Endothelial cell of umbilical vein (primary cell): Measurements from ENCODE around the gene HUWE1. TPM values are rescaled to one million over a fixed set of nuclear protein-coding genes. Genes with fewer than 3 reads are reported as not detected.
"Not testable (repeated sequence)": the region's sequence is repeated elsewhere in the genome, so short reads cannot be mapped to it uniquely, and the experiment has no call there.

Source experiments
- BruUV-seq: library from RNA; stranded (reverse); fragments of 400-500 nt; replicated peaks from 2 replicates; lab custom pipeline; 2021; lab: Mats Ljungman, UMichigan
- CTCF ChIA-PET: fragments of 300-600, 350-600 bp; sonication (Branson Sonifier 250); formaldehyde crosslinking; loops from one replicate; lab custom pipeline; 2021; ENCODE audit warnings: antibody characterized with exemption, inconsistent platforms; lab: Charles Lee
- POLR2A ChIA-PET: fragments of 300-600, 350-600 bp; sonication (Branson Sonifier 250); formaldehyde crosslinking; loops from one replicate; lab custom pipeline; 2021; ENCODE audit warnings: antibody characterized with exemption, inconsistent platforms; lab: Charles Lee
- DNase-seq: peaks from one replicate; pipeline ENCODE4 v3.0.0-alpha.2; 2011; ENCODE audit warnings: low read depth, low spot score
- FAIRE-seq: peaks from 2 replicates; lab custom pipeline; 2011; peaks lifted over from hg19 to GRCh38; lab: Jason Lieb, UNC
- H2AFZ ChIP-seq: 2 replicates; pipeline ENCODE4 v1.6.0; 2012; ENCODE audit warnings: low read depth, low read length, control low read depth, inconsistent platforms
- H3K27ac ChIP-seq: 2 replicates; pipeline ENCODE4 v1.5.1; 2011; ENCODE audit warnings: low read depth, mild to moderate bottlenecking, control low read depth, low read length, moderate library complexity; ENCODE audit not compliant: insufficient read depth
- H3K27me3 ChIP-seq, 2 experiments: 2 replicates each; pipeline versions ENCODE4 v1.6.0 to v1.6.1; 2011; ENCODE audit warnings: low read length in 2 of 2, mixed read lengths in 1 of 2; ENCODE audit not compliant: control insufficient read depth in 2 of 2, insufficient read depth in 2 of 2
- H3K36me3 ChIP-seq, 2 experiments: 2 replicates in 1 of 2; 3 replicates in 1 of 2; pipeline ENCODE4 v1.5.1; 2011; ENCODE audit warnings: low read length in 2 of 2, mild to moderate bottlenecking in 1 of 2, moderate library complexity in 1 of 2; ENCODE audit not compliant: control insufficient read depth in 2 of 2, insufficient read depth in 2 of 2; ENCODE audit errors: extremely low read depth in 1 of 2
- H3K4me1 ChIP-seq: 3 replicates; pipeline ENCODE4 v1.5.1; 2011; ENCODE audit warnings: mild to moderate bottlenecking, low read length; ENCODE audit not compliant: control insufficient read depth, insufficient read depth; ENCODE audit errors: extremely low read depth
- H3K4me2 ChIP-seq: 2 replicates; pipeline ENCODE4 v1.6.1; 2011; ENCODE audit warnings: low read length, control low read depth, mixed read lengths; ENCODE audit not compliant: insufficient read depth
- H3K4me3 ChIP-seq, 3 experiments: fragments of 200-600 bp in 1 of 3; sonication (generic), shearing (Covaris generic) in 1 of 3; replicated peaks in 1 of 3; 2 replicates each; pipeline ENCODE4 v1.5.1; 2011 to 2016; ENCODE audit warnings: control low read depth in 3 of 3, low read length in 3 of 3, mild to moderate bottlenecking in 2 of 3, inconsistent platforms in 1 of 3, low read depth in 1 of 3, moderate library complexity in 1 of 3; ENCODE audit not compliant: insufficient read depth in 1 of 3
- H3K79me2 ChIP-seq: 2 replicates; pipeline ENCODE4 v1.6.0; 2012; ENCODE audit warnings: low read length, inconsistent platforms; ENCODE audit not compliant: control insufficient read depth, insufficient read depth
- H3K9ac ChIP-seq: replicated peaks from 2 replicates; pipeline ENCODE3; 2011; ENCODE audit warnings: low read length, control low read depth; ENCODE audit not compliant: insufficient read depth; ENCODE audit errors: extremely low read depth
- H3K9me1 ChIP-seq: replicated peaks from 3 replicates; pipeline ENCODE4 v1.6.0; 2011; ENCODE audit warnings: mild to moderate bottlenecking, low read length; ENCODE audit not compliant: control insufficient read depth, insufficient read depth; ENCODE audit errors: extremely low read depth
- H3K9me3 ChIP-seq: replicated peaks from 2 replicates; pipeline ENCODE4 v1.5.1; 2012; ENCODE audit warnings: low read length, inconsistent platforms; ENCODE audit not compliant: control insufficient read depth, insufficient read depth
- H4K20me1 ChIP-seq: replicated peaks from 2 replicates; pipeline ENCODE3; 2011; ENCODE audit warnings: mild to moderate bottlenecking, low read length; ENCODE audit not compliant: control insufficient read depth, insufficient read depth; ENCODE audit errors: extremely low read depth
- EZH2 ChIP-seq: IDR thresholded peaks from 2 replicates; pipeline ENCODE4 v1.6.1; 2012; ENCODE audit warnings: borderline replicate concordance, low read depth, mild to moderate bottlenecking, moderate library complexity, low read length, inconsistent platforms; ENCODE audit not compliant: severe bottlenecking
- FOS ChIP-seq: IDR thresholded peaks from 2 replicates; pipeline ENCODE4 v1.6.1; 2011; ENCODE audit warnings: mild to moderate bottlenecking, low read length, moderate library complexity, borderline replicate concordance; ENCODE audit not compliant: insufficient read depth
- JUN ChIP-seq: IDR thresholded peaks from 2 replicates; pipeline ENCODE4 v1.6.1; 2011; ENCODE audit warnings: borderline replicate concordance, low read depth; ENCODE audit not compliant: insufficient read length, insufficient read depth
- dilution Hi-C: fragments of 300-500 bp; cut with MboI; formaldehyde crosslinking; loops from one replicate; pipeline ENCODE4 v1.15.0; 2019; ENCODE audit warnings: low sequenced_read_pairs; ENCODE audit not compliant: extremely low pct_ligation_motif_present
- intact Hi-C: fragments of 100-400 bp; cut with micrococcal nuclease; formaldehyde crosslinking; loops from one replicate; pipeline ENCODE4 v1.10.0; 2022
- polyA plus RNA-seq, 4 experiments: library from polyadenylated mRNA; depleted of rRNA in 3 of 4; stranded (reverse) in 3 of 4; unstranded in 1 of 4; fragments of >200 nt; gene quantifications; 2 replicates each; pipeline versions ENCODE4 v1.2.1 to v1.2.3, GENCODE V29; 2011 to 2012; ENCODE audit warnings: missing spikeins in 1 of 4
- total RNA-seq: library from RNA; stranded (reverse); gene quantifications from 2 replicates; pipeline ENCODE4 v1.2.3, GENCODE V29; 2021

The HUWE1 gene
- total and polyA plus RNA-seq, 2 donors (not counting 3 experiments of a cell fraction or from before 2014, with no cell fraction given) = 66.6 to 210 TPM

DNA sequence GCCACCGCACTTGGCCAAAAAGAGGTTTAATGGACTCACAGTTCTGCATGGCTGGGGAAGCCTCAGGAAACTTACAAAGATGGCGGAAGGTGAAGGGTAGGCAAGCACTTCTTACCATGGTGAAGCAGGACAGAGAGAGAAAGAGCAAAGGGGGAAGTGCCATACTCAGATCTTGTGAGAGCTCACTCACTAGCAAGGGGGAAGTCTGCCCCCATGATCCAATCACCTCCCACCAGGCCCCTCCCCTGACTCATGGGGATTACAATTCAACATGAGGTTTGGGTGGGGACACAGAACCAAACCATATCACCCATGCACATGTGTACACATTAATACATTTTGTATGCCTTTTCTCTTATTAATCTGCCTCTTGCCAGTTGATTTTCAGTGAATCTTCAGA, 175.2 kb downstream of the HUWE1 start:
- POLR2A ChIA-PET = no interaction called here
- Histone ChIP-seq H4K20me1 (no peaks in the 10 kb centered on the region), H3K9me1 (no peaks in the 10 kb centered on the region), H3K27me3 (no peaks in the 10 kb centered on the region), H3K79me2 (no peaks in the 10 kb centered on the region), H3K4me3 (no peak overlapping the region), H3K4me2 (no peak overlapping the region), H3K9me3 (no peaks in the 10 kb centered on the region), H3K36me3 (no peaks in the 10 kb centered on the region), H3K4me1 (no peaks in the 10 kb centered on the region), H2AFZ (no peak overlapping the region), H3K27ac (no peak overlapping the region), H3K9ac (no peak overlapping the region)
- FAIRE-seq (no peak), DNase-seq (no peak)
- no peak for TF ChIP-seq FOS
- no peak for TF ChIP-seq JUN
- no peak for TF ChIP-seq EZH2
- dilution Hi-C loops = no loop called here
- intact Hi-C loops = no loop called here
- no TSS peak for BruUV-seq
- CTCF ChIA-PET = no interaction called here

DNA sequence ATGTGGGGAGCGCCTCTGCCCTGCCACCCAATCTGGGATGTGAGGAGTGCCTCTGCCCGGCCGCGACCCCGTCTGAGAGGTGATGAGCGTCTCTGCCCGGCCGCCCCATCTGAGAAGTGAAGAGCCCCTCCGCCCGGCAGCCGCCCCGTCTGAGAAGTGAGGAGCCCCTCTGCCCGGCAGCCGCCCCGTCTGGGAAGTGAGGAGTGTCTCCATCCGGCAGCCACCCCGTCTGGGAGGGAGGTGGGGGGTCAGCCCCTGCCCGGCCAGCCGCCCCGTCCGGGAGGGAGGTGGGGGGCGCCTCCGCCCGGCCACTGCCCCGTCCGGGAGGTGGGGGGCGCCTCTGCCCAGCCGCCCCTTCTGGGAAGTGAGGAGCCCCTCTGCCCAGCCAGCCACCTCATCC, 182.5 kb downstream of the HUWE1 start:
- H4K20me1 ChIP-seq, FAIRE-seq, DNase-seq, H3K27ac ChIP-seq, POLR2A ChIA-PET, intact Hi-C loops, H3K27me3 ChIP-seq, dilution Hi-C loops, BruUV-seq, H3K9me3 ChIP-seq, CTCF ChIA-PET, H3K4me2 ChIP-seq, H3K79me2 ChIP-seq, H3K9ac ChIP-seq, H3K9me1 ChIP-seq, H3K4me1 ChIP-seq, H2AFZ ChIP-seq, H3K4me3 ChIP-seq, H3K36me3 ChIP-seq: not testable (repeated sequence)
